ENCODE measurements around the gene STX1B. TPM values are rescaled to one million over a fixed set of nuclear protein-coding genes. Genes with fewer than 3 reads are reported as not detected.

STX1B gene
- total RNA-seq, 4 donors from 2014 or later: 0.34 to 0.40 TPM; not detected in 2

DNA sequence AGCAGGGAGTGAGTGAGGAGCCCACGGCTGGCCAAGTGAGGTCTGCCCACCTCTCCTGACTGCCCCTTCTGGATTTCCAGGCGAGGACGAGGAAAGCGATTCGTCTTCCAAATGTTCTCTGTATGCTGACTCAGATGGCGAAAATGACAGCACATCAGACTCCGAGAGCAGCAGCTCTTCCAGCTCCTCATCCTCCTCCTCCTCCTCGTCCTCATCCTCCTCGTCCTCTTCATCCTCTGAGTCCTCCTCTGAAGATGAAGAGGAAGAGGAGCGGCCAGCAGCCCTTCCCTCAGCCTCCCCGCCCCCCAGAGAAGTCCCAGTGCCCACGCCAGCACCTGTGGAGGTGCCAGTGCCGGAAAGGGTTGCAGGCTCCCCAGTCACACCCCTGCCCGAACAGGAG, 39.1 kb downstream of the STX1B start:
- no peak overlapping the region for H3K4me3 ChIP-seq (replicated peaks in 1 of 3)
- no peaks in the 10 kb centered on the region for H3K27me3 ChIP-seq
- WGBS, 2 donors: 95% methylated on average over 14 of the region's 14 CpGs
- no peak for DNase-seq
- H3K27ac ChIP-seq: no peak overlapping the region
- H3K4me1 ChIP-seq: no peaks in the 10 kb centered on the region
- TF ChIP-seq, protein P1, sequence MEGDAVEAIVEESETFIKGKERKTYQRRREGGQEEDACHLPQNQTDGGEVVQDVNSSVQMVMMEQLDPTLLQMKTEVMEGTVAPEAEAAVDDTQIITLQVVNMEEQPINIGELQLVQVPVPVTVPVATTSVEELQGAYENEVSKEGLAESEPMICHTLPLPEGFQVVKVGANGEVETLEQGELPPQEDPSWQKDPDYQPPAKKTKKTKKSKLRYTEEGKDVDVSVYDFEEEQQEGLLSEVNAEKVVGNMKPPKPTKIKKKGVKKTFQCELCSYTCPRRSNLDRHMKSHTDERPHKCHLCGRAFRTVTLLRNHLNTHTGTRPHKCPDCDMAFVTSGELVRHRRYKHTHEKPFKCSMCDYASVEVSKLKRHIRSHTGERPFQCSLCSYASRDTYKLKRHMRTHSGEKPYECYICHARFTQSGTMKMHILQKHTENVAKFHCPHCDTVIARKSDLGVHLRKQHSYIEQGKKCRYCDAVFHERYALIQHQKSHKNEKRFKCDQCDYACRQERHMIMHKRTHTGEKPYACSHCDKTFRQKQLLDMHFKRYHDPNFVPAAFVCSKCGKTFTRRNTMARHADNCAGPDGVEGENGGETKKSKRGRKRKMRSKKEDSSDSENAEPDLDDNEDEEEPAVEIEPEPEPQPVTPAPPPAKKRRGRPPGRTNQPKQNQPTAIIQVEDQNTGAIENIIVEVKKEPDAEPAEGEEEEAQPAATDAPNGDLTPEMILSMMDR (IDR thresholded peaks at IDR 0.05): no peak
- no peak for TF ChIP-seq POLR2A (IDR thresholded peaks at IDR 0.05)
- intact Hi-C loops (cut with DNase I): no loop called here
- no peaks in the 10 kb centered on the region for H3K9me3 ChIP-seq
- H3K36me3 ChIP-seq: peaks cover 68 to 91% of the 10 kb centered on the region in 2 donors

DNA sequence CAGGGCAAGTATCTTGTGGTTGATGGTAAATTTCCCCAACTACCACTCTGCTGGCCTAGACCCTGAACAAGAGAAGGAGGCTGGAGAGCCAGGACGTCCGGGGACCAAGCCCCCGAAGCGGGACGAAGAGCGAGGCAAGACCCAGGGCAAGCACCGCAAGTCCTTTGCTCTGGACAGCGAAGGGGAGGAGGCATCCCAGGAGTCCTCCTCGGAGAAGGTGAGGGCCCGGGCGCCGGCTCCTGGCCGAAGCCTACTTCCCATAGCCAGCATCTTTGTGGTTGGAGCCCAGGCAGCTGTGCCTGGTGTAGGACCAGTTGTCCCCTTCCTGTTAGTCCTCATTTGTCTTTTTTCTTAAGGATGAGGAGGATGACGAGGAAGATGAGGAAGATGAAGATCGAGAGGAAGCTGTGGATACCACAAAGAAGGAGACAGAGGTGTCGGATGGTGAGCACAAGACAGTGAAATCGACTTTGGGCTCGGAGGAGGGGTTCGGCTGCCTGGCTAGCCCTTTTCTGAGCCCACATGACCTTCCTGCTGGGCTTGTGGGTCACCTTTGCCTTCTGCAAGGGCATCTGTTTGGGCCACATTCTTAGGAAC, 41.1 kb downstream of the STX1B start:
- WGBS, 2 donors: 95 to 96% methylated on average over 19 of the region's 19 CpGs

DNA sequence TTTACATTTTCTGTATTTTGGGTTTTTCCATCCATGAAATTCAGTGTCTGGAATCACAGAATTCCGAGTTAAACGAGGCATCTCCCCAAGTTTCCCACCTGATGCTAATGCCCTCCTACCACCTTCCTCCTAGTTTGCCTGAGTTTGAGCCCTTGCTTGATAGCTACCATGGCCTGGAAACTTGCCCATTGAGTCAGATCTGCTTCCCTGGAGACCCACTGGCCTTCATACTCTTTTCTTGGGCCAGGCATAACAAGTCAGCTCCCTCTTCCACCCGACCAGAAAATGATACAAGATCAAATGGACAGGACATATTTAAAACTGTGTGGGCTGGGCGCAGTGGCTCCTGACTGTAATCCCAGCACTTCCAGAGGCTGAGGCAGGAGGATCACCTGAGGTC, 42.6 kb downstream of the STX1B start:
- Histone ChIP-seq H3K4me1 (no peaks in the 10 kb centered on the region), H3K27me3 (no peaks in the 10 kb centered on the region), H3K9me3 (no peaks in the 10 kb centered on the region), H3K36me3 (peaks cover 90 to 95% of the 10 kb centered on the region in 2 donors), H3K27ac (no peak overlapping the region), H3K4me3 (replicated peaks in 1 of 3) (no peak overlapping the region)
- no peak for TF ChIP-seq POLR2A (IDR thresholded peaks at IDR 0.05)
- TF ChIP-seq, protein P1 (IDR thresholded peaks at IDR 0.05): no peak
- intact Hi-C loops (cut with DNase I): no loop called here
- WGBS, 2 donors: 87 to 93% methylated on average over 4 of the region's 4 CpGs
- no peak for DNase-seq

More for the DNA sequence above, 41.1 kb downstream of the STX1B start:
- peaks cover 79 to 94% of the 10 kb centered on the region in 2 donors for H3K36me3 ChIP-seq
- no peaks in the 10 kb centered on the region for H3K9me3 ChIP-seq
- DNase-seq: no peak
- H3K27ac ChIP-seq: no peak overlapping the region
- no peaks in the 10 kb centered on the region for H3K4me1 ChIP-seq
- no peak overlapping the region for H3K4me3 ChIP-seq (replicated peaks in 1 of 3)
- intact Hi-C loops (cut with DNase I): no loop called here
- TF ChIP-seq, protein P1 (IDR thresholded peaks at IDR 0.05): no peak
- TF ChIP-seq POLR2A (IDR thresholded peaks at IDR 0.05): no peak
- H3K27me3 ChIP-seq: no peaks in the 10 kb centered on the region

- H3K4me1 ChIP-seq: no peaks in the 10 kb centered on the region
- TF ChIP-seq, protein P1 (IDR thresholded peaks at IDR 0.05): no peak
- no peak for TF ChIP-seq POLR2A (IDR thresholded peaks at IDR 0.05)
- H3K9me3 ChIP-seq: no peaks in the 10 kb centered on the region
- intact Hi-C loops (cut with DNase I): no loop called here
- H3K27me3 ChIP-seq: no peaks in the 10 kb centered on the region
- no peak overlapping the region for H3K4me3 ChIP-seq (replicated peaks in 1 of 3)
- H3K36me3 ChIP-seq: peaks cover 92 to 95% of the 10 kb centered on the region in 2 donors
- 98% methylated on average over 12 to 17 of the region's 19 CpGs for WGBS, 2 donors
- no peak overlapping the region for H3K27ac ChIP-seq
- no peak for DNase-seq
Observed at GRCh38 chr16:30966033-30966619, 44.3 kb downstream of the STX1B start.

DNA sequence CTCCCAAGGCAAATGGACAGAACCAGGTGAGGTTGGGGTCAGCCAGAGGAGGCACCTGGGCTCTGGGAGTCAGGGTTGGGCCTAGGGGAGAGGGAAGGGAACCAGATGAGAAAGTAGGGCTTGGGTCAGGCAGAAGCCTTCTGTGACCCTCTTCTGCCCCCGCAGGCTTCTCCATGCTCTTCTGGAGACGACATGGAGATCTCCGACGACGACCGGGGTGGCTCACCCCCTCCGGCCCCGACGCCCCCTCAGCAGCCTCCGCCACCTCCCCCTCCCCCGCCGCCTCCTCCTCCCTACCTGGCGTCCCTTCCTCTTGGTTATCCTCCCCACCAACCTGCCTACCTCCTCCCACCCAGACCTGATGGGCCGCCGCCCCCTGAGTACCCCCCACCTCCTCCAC, 45.0 kb downstream of the STX1B start:
- Histone ChIP-seq H3K4me1 (no peaks in the 10 kb centered on the region), H3K27ac (no peak overlapping the region), H3K9me3 (no peaks in the 10 kb centered on the region), H3K36me3 (peaks cover 91 to 93% of the 10 kb centered on the region in 2 donors), H3K4me3 (replicated peaks in 1 of 3) (no peak overlapping the region), H3K27me3 (no peaks in the 10 kb centered on the region)
- 93 to 94% methylated on average over 15 of the region's 15 CpGs for WGBS, 2 donors
- intact Hi-C loops (cut with DNase I): no loop called here
- TF ChIP-seq POLR2A (IDR thresholded peaks at IDR 0.05): no peak
- no peak for DNase-seq
